Small intestine (tissue), 7 donors: ENCODE results near the gene HRH3. TPM values are rescaled to one million over a fixed set of nuclear protein-coding genes. Genes with fewer than 3 reads are reported as not detected.
A peak's percentile ranks its signal among the peaks of the same experiment; 100 is the strongest.

Source experiments
- DNase-seq, 2 donors: peaks; one replicate each; pipeline versions ENCODE4 v3.0.0 to v3.0.0-alpha.2; 2013
- FAIRE-seq: peaks from 2 replicates; lab custom pipeline; 2012; peaks lifted over from hg19 to GRCh38; lab: Jason Lieb, UNC
- H3K27ac ChIP-seq, 3 donors: one replicate each; pipeline ENCODE4 v1.5.1; 2013; ENCODE audit warnings: low read length in 2 of 3, mild to moderate bottlenecking in 2 of 3, control low read depth in 1 of 3, inconsistent platforms in 1 of 3, low read depth in 1 of 3, moderate library complexity in 1 of 3
- H3K27me3 ChIP-seq, 3 donors: one replicate each; pipeline ENCODE4 v1.6.1; 2013; ENCODE audit warnings: low read length in 3 of 3, inconsistent platforms in 1 of 3; ENCODE audit not compliant: control insufficient read depth in 3 of 3, insufficient read depth in 3 of 3
- H3K36me3 ChIP-seq, 3 donors: one replicate each; pipeline ENCODE4 v1.6.1; 2013; ENCODE audit warnings: low read length in 3 of 3, inconsistent platforms in 1 of 3, low read depth in 1 of 3, mild to moderate bottlenecking in 1 of 3, moderate library complexity in 1 of 3; ENCODE audit not compliant: control insufficient read depth in 3 of 3, insufficient read depth in 2 of 3
- H3K4me1 ChIP-seq, 3 donors: one replicate each; pipeline ENCODE4 v1.6.1; 2013; ENCODE audit warnings: low read length in 2 of 3, inconsistent platforms in 1 of 3, low read depth in 1 of 3, mild to moderate bottlenecking in 1 of 3, moderate library complexity in 1 of 3; ENCODE audit not compliant: control insufficient read depth in 3 of 3, insufficient read depth in 2 of 3
- H3K4me3 ChIP-seq, 3 donors: one replicate each; pipeline ENCODE4 v1.5.1; 2013; ENCODE audit warnings: low read length in 3 of 3, control low read depth in 1 of 3, inconsistent platforms in 1 of 3, low read depth in 1 of 3, mild to moderate bottlenecking in 1 of 3, moderate library complexity in 1 of 3
- H3K9me3 ChIP-seq, 2 donors: one replicate each; pipeline ENCODE4 v1.6.1; 2013; ENCODE audit warnings: low read depth in 1 of 2, low read length in 1 of 2; ENCODE audit not compliant: control insufficient read depth in 2 of 2, insufficient read depth in 1 of 2
- WGBS, 3 donors: extraction: QIAGEN DNeasy Blood & Tissue Kit; methylation state at CpG; one replicate each; pipeline ENCODE4 v1.1.7; 2013; 5-methylcytosine and 5-hydroxymethylcytosine counted together
- polyA plus RNA-seq, 4 donors: library from polyadenylated mRNA; stranded (reverse) in 3 of 4; unstranded in 1 of 4; fragments of 200-250 nt in 3 of 4; fragments of 120-200 nt in 1 of 4; gene quantifications; one replicate each; pipeline versions ENCODE4 v1.2.1 to v1.2.3, GENCODE V29; 2013
- donor health status: healthy with polysubstance abuse.
- donor health status: control.
- donor health status: control.
- donor health status: Bipolar disorder and iron deficiency.
- donor health status: healthy.

The HRH3 gene
- polyA plus RNA-seq, 4 donors = 0.06 to 0.31 TPM; not detected in 2

DNA sequence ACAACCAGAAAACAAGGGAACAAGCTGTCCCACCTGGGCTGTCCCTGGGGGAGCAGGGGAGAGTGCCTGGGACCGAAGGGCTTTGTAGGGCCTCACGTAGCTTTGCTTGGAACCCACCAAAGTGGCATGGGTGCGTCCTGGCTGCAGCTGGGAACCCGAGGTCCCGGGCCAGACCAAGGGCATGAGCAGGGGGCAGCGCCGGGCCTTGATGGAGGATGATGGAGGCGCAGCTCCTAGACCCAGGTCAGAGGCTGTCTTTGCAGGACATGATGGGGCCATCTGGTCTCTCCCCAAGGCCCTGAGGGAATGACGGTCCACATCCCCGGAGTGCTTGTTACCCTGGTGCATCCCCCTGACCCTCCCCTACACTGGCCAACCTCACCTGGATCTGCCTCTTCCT, 10.6 kb upstream of the HRH3 start:
- Histone ChIP-seq H3K27me3 (peaks cover 0 to 2% (median 0%) of the 10 kb centered on the region in 3 donors), H3K4me1 (no peaks in the 10 kb centered on the region), H3K27ac (no peak overlapping the region), H3K4me3 (no peak overlapping the region), H3K36me3 (no peaks in the 10 kb centered on the region), H3K9me3 (peaks cover 0 to 4% of the 10 kb centered on the region in 2 donors)
- DNase-seq (no peak), FAIRE-seq (no peak)
- 91 to 92% (median 92%) methylated on average over 10 of the region's 10 CpGs for WGBS, 3 donors

DNA sequence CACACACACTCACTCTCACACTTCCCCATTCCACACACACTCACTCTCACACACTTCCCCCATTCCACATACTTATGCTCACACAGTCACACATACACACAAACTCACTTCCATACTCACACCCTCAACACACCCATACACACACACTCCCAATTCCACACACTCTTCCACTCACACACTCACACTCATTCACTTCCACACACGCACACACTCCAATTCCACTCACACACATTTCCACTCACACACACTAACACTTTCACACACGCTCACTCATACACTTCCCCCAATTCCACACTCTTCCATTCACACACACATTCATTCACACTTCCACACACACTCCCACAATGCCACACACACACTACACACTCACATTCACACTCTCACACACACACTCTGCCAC, 10.2 kb upstream of the HRH3 start:
- DNase-seq = no peak
- no peaks in the 10 kb centered on the region for H3K36me3 ChIP-seq
- H3K4me1 ChIP-seq = no peaks in the 10 kb centered on the region
- no peak overlapping the region for H3K27ac ChIP-seq
- H3K9me3 ChIP-seq = peaks cover 0 to 4% of the 10 kb centered on the region in 2 donors
- no peak for FAIRE-seq
- WGBS, 3 donors = 94 to 96% (median 94%) methylated on average over 2 of the region's 2 CpGs
- H3K4me3 ChIP-seq = no peak overlapping the region
- peaks cover 0 to 2% (median 0%) of the 10 kb centered on the region in 3 donors for H3K27me3 ChIP-seq

DNA sequence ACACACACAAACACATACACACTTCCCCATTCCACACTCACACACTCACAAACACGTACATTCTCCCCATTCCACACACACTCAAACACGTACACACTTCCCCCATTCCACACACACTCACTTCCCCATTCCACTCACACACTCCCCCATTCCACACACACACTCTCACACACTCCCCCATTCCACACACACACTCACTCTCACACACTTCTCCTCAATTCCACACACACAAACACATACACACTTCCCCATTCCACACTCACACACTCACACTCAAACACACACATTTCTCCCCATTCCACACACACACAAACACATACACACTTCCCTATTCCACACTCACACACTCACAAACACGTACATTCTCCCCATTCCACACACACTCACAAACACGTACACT, 9.6 kb upstream of the HRH3 start:
- H3K27ac ChIP-seq = no peak overlapping the region
- DNase-seq = no peak
- no peaks in the 10 kb centered on the region for H3K4me1 ChIP-seq
- peaks cover 0 to 4% of the 10 kb centered on the region in 2 donors for H3K9me3 ChIP-seq
- H3K36me3 ChIP-seq = no peaks in the 10 kb centered on the region
- peaks cover 0 to 2% (median 0%) of the 10 kb centered on the region in 3 donors for H3K27me3 ChIP-seq
- H3K4me3 ChIP-seq = no peak overlapping the region
- no peak for FAIRE-seq
- 62 to 69% (median 62%) methylated on average over 4 of the region's 4 CpGs for WGBS, 3 donors

DNA sequence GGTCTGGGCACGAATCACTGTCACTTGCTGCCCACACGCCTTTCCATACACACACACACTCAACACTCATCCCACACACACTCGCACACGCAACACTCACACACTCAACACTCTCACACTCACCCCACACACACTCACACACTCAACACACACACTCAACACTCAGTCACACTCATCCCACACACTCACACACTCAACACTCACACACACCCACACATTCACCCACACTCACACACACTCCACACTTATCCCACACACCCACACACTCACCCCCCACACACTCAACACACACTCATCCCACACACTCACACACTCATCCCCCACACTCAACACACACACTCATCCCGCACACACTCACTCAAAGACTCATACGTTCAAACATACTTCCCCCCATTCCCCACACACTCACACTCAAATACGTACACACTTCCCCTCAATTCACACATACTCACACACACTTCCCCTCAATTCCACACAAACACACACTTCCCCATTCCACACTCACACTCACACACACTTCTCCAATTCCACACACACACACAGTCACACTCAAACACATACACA, 9.0 kb upstream of the HRH3 start:
- Histone ChIP-seq H3K4me3 (no peak overlapping the region), H3K27me3 (peaks cover 0 to 4% (median 0%) of the 10 kb centered on the region in 3 donors), H3K4me1 (no peaks in the 10 kb centered on the region), H3K9me3 (peaks cover 0 to 4% of the 10 kb centered on the region in 2 donors), H3K36me3 (no peaks in the 10 kb centered on the region), H3K27ac (no peak overlapping the region)
- DNase-seq = no peak
- WGBS, 3 donors = 75 to 77% (median 75%) methylated on average over 7 of the region's 7 CpGs
- FAIRE-seq = no peak

DNA sequence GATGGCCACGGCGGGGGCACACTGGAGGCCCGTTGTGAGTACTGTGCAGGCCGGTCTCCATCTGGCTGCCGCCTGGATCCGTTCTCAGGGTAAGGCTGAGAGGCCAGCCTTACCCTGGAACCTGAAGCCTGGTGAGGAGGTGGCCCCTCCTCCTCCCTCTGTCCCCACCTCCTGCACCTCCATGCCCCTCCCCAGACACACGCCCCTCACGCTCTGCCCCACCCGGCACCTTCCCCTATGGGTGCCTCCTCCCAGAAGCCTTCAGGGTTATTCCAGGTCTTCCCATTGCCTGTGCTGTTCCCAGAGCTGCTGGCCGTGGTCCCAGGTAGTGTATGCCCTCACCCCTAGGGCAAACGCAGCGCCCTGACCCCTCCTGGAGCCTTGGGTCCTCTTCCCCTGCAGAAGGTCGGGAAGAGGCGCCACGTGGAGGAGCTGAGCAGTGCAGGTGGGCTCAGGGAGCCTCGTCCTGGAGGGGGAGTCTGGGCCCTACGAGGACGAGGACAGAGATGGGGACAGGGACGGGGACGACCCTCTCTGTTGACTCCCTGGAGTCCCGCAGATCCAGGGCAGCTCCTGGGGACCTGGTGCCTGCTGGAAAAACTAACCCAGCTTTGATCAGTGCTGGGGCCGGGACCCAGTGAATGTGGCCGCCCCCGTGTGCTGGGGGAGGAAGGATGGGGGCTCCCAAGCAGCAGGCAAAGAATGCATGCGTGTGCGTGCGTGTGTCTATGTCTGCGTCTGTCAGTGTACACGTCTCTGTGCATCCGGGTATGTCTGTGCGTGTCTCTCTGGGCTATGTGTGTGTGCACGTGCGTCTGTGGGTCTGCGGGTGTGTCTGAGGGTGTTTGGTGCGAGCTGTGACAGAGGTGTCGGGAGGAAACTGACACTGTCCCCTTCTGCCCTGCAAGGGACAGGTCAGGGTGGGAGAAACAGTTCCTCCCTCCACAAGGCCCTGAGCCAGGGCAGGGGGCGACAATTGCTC, 8.2 kb upstream of the HRH3 start:
- Histone ChIP-seq H3K4me3 (no peak overlapping the region), H3K36me3 (no peaks in the 10 kb centered on the region), H3K27me3 (peaks cover 0 to 10% (median 3%) of the 10 kb centered on the region in 3 donors), H3K9me3 (no peaks in the 10 kb centered on the region), H3K4me1 (no peaks in the 10 kb centered on the region), H3K27ac (no peak overlapping the region)
- FAIRE-seq (no peak), DNase-seq (peak; percentile 34 to 44)
- WGBS, 3 donors = 21 to 49% (median 29%) methylated on average over 33 to 37 of the region's 37 CpGs

DNA sequence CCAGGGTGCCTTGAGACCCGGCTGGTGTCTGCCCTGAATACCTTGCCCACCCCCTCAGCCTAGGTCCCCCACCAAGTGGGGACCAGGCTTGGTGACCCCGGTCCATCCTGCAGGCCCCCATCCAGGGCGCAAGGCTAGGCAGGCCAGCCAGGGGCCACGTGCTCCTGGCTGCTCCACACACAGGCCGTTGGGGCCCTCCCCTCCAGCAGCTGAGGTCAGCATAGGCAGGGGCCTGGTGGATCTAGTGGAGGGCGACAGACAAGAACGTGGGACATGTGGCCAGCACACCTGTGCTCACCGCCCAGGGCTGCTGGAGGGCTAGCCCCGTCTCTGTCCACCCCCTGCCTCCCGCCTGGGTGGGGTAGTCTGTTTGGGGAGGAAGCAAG, 7.5 kb upstream of the HRH3 start:
- H3K27ac ChIP-seq = no peak overlapping the region
- H3K36me3 ChIP-seq = no peaks in the 10 kb centered on the region
- no peaks in the 10 kb centered on the region for H3K4me1 ChIP-seq
- H3K9me3 ChIP-seq = no peaks in the 10 kb centered on the region
- no peak overlapping the region for H3K4me3 ChIP-seq
- DNase-seq = no peak
- peaks cover 0 to 14% (median 5%) of the 10 kb centered on the region in 3 donors for H3K27me3 ChIP-seq
- no peak for FAIRE-seq
- WGBS, 3 donors = 37 to 57% (median 56%) methylated on average over 8 to 10 of the region's 10 CpGs

DNA sequence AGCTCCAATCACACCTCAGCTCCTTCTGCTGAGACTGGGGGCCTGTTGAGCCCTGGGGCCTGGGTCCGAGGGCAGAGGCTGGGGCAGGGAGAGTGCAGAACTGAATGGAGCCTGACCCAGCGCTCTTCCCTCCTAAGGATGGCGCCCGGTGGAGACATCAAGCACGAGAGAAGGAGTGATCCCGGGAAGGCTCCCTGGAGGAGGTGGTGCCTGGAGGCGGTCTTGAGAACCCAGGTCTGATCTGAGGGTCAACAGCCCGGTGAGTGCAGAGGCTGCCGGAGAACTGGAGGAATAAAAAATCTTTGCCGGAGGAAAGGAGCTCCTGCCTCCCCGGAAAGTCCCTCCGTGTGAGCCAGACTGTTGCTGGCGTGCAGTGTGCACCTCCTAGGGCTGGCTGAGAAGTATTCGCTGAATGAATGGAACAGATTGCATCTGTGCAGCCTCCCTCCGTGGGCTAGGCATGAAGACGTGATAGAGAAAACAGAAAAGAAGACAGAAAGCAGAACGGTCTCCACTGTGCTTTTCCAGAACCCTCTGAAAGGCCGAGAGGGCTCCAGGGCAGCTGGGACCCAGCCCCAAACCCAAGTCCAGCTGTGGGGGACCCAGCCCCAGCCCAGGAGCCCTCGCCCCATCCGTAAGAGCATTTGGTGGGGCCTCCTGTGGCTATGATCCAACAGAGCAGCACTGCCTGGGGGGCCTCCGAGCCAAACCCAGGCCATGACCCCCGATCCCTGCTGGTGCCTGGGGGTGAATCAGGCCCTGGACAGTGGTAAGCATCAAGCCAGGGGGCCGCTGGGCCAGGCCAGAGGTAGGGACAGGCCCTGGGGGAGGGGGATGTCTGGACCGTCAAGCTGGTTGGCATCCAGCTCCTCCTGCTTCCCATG, 6.9 kb upstream of the HRH3 start:
- H3K4me3 ChIP-seq = no peak overlapping the region
- H3K27ac ChIP-seq = no peak overlapping the region
- H3K4me1 ChIP-seq = no peaks in the 10 kb centered on the region
- no peak for DNase-seq
- no peak for FAIRE-seq
- WGBS, 3 donors = 73 to 78% (median 73%) methylated on average over 24 of the region's 24 CpGs
- H3K36me3 ChIP-seq = no peaks in the 10 kb centered on the region
- H3K27me3 ChIP-seq = peaks cover 3 to 20% (median 11%) of the 10 kb centered on the region in 3 donors
- H3K9me3 ChIP-seq = no peaks in the 10 kb centered on the region
